ENCODE measurements around the gene FCN1.

FCN1 gene

DNA sequence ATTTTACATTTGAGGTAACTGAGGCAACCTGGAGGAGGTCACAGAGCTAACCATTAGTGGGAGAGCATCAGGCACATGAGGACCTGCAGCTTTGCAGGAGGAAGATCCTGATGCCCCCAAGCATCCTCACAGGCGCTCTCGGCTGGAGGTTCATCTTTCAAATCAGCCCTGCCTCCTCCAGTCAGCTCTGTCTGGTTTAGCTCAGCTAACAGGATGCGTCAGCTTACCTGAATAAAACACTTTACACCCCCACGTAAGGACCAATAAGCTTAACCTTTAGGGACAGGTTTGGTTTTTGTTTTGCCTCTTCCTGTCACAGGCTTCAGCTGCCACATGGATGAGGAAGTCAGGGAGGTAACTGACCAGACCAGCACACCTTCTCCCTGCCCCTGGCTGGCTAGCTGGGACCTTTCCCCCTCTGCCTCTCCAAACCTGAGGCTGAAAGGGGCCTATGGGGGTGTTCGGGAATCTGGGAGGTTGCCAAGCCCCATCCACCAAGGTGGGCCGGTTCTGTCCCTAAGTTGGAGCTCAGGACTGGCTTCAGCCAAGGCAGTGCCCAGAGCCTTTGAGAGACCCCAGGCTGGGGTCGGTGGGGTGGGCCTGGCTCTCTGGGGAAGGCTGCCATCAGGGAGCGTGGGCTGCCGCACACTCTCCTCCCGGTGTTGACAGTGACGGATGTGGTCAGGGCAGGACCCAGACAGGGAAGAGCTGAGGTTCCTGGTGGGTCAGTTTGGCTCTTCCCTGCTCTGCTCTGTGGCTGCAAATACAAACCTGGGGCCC lies 20.0 kb upstream of the FCN1 start:
- no peak for DNase-seq (ENCODE audit: low read depth, low spot score)

DNA sequence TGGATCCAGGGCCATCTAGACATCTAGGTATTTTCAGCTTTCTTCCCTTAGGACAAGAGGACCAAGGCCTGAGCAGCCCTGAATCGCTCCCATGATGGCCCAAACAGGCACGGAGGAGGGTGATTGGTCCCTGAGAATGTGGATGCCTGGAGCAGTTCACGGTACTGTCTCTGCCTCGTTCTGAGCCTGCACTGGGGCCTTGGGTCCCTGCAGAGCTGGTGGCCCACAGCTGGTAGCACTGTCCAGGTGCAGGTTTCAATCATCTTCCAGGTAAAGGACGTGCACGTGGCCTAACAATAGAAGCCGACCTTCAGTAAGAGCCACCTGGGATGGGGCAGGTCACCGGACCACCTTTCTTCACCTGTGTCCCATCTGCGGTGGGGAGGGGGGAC lies 19.4 kb upstream of the FCN1 start:
- DNase-seq (ENCODE audit: low read depth, low spot score): no peak

DNA sequence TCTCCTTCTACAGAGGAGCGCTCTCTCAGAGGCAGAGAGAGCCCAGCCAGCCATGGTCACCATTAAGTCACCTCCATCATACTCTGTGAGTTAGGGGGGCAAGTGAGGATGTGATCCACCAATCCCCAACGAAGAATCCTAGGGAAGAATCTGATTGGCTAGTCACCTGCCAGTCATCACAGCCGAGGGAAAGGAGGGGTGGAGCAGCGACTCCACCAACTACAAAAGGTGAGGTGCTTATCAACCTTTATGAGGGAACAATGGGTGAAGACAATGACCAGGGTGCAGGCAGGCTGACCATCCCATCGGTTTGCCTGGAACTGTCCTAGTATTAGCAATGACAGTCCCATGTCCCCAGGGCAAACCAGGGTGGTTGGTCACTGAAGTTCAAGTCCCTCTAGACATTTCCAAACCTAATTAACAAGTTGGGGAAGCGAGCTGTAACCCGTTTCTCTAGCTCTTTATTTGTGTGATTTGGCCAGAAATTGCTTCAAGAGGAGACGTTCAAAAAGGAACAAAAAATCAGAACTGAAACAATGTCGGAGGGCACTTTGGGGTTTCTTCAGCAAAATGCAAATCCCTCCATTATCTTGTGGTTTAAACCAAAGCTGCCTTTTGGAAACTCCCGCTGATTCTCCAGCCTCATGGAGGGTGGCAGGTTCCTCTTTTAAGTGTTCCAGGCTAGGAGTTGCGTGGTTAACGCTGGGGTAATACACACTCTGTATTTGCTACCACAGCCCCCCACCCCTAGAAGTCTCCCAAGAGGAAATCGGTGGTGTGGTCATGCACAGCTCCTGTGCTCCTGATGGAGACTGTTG lies 18.8 kb upstream of the FCN1 start:
- DNase-seq (ENCODE audit: low read depth, low spot score): no peak

GRCh38 chr9:134935701-134936345 lies 18.1 kb upstream of the FCN1 start:
- DNase-seq (ENCODE audit: low read depth, low spot score): no peak

GRCh38 chr9:134935056-134935640 lies 17.4 kb upstream of the FCN1 start:
- DNase-seq (ENCODE audit: low read depth, low spot score): no peak

DNA sequence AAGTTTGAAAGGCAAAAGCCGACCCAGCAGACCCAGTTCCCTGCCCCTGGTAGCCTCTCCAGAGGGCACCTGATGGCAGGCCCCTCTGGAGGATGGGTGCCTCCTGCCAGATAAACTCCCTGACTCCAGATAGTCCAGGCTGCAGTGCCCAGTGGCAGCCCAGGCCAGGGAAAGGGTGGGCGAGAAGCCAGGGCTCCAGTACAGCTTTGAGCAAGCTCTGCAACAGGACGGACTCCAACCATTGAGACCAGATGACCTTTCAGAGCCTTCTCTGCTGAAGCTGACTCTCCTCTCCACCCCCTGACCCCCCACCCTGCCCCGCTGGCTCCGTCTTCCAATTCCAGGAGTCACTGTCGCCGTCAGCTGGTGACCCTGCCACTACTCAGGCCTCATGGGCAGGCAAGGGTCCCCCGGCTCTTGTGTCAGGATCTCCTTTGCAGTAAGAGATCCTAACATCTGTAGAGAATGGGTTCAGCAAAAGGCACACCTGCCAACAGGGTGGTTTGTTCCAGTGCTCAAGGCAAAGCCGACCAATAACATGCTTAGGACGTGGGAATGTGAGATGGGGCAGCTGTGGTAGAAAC lies 15.5 kb upstream of the FCN1 start:
- DNase-seq (ENCODE audit: low read depth, low spot score): no peak

GRCh38 chr9:134932606-134933005 lies 14.9 kb upstream of the FCN1 start:
- no peak for DNase-seq (ENCODE audit: low read depth, low spot score)

- DNase-seq (ENCODE audit: low read depth, low spot score): no peak
These were observed 14.5 kb upstream of the FCN1 start for GRCh38 chr9:134932171-134932570.

GRCh38 chr9:134930398-134930797 lies 12.7 kb upstream of the FCN1 start:
- no peak for DNase-seq (ENCODE audit: low read depth, low spot score)

DNA sequence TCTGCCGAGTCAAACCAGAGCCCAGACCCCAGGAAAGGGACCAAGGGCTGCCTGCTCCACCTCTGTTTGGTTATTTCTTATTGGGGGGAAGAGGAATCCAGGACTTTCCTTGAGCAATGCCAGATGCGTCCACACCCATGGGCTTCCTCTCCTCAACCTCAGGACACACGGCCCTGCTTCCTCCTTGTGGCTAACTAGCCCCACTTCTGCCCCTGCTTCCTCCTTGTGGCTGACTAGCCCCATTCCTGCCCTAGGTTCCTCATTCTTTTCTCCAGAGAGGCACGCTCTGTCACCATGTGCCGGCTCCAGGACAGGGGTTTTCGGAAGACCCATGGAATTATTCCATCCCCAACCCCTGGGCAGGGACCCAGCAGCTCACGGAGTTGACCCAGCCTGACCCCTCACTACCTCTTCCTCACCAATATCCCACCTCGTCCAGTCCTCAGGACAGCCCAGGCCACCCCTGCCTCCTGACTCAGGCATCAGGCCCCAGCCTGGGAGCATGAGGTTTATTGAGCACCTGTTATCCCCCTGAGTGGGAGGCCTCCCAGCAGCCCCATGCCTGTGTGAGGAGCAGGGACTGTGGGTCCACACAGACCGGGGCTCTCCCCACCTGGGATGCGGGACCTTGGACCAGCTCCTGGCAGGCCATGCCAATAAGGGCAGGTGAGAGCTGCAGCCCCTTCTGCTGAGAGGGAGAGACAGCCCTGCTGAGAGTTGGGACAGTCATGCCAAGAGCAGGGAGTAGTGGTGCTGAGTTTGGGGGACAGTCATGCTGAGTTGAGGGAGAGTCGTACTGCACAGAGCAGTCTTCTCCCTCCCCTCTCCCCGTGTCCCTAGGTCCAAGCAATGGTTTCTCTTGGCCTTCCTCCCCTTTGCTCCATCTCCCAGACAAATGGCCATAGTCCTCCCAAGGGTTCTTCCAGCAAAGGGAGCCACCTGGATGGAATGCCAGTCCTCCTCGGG lies 11.8 kb upstream of the FCN1 start:
- DNase-seq (ENCODE audit: low read depth, low spot score): no peak

DNA sequence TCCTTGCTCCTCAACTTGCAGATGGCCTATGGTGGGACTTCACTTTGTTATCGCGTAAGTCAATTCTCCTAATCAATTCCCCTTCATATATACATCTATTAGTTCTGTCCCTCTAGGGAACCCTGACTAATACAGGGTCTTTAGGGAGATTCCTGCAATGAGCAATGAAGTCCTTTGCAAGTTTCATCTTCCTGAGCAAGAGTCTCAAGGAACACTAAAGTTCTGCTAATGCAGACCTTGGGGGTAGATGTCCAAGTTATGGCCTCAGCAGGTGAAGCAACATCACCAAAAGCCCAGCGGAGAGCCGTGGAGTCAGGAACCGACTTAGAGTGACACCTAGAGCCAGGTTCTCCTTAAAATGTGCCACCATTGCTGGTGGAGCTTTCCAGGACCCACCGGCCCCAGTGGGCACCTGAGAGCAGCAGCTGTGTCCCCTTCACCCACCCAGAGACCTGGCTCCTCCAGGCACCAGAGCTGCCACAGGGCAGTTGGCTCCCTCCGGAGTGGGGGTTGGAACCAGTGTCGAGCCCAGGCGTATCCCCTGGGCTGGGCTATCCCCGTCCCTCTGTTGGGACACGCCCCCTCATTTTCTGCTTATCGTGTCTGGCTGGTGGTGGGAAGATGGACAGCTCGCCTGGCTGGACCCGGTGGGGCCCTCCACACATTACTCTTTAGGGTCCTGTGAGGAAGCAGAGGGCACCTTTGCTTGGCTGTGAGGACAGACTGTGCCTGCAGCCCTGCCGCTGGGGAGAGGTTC lies 10.9 kb upstream of the FCN1 start:
- no peak for DNase-seq (ENCODE audit: low read depth, low spot score)

- no peak for DNase-seq (ENCODE audit: low read depth, low spot score)
These were observed 7.3 kb upstream of the FCN1 start for GRCh38 chr9:134925011-134925511.

- no peak for DNase-seq (ENCODE audit: low read depth, low spot score)
These were observed 5.8 kb upstream of the FCN1 start for GRCh38 chr9:134923466-134923865.

DNA sequence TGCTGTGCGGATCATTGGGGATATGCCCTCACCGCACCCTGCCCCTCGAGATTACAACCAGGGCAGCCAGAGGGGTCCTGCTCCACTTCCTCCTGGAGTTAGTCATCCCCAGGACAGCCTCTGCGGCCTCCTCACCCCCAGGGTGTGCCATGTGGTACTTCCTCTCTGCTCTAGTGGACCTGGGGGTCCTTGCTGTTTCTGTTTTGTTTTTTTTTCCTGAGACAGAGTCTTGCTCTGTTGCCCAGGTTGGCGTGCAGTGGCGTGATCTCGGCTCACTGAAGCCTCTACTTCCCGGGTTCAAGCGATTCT lies 5.2 kb upstream of the FCN1 start:
- DNase-seq (ENCODE audit: low read depth, low spot score): no peak

GRCh38 chr9:134922066-134922931 lies 4.6 kb upstream of the FCN1 start:
- no peak for DNase-seq (ENCODE audit: low read depth, low spot score)

GRCh38 chr9:134919303-134919702 lies 1.6 kb upstream of the FCN1 start:
- DNase-seq (ENCODE audit: low read depth, low spot score): no peak

- no peak for DNase-seq (ENCODE audit: low read depth, low spot score)
These were observed 934 bp upstream of the FCN1 start for GRCh38 chr9:134918646-134919045.

GRCh38 chr9:134916161-134916665 lies 1.5 kb downstream of the FCN1 start:
- DNase-seq (ENCODE audit: low read depth, low spot score): no peak
